ENCODE data around the gene GRIN2D.

The GRIN2D gene

DNA sequence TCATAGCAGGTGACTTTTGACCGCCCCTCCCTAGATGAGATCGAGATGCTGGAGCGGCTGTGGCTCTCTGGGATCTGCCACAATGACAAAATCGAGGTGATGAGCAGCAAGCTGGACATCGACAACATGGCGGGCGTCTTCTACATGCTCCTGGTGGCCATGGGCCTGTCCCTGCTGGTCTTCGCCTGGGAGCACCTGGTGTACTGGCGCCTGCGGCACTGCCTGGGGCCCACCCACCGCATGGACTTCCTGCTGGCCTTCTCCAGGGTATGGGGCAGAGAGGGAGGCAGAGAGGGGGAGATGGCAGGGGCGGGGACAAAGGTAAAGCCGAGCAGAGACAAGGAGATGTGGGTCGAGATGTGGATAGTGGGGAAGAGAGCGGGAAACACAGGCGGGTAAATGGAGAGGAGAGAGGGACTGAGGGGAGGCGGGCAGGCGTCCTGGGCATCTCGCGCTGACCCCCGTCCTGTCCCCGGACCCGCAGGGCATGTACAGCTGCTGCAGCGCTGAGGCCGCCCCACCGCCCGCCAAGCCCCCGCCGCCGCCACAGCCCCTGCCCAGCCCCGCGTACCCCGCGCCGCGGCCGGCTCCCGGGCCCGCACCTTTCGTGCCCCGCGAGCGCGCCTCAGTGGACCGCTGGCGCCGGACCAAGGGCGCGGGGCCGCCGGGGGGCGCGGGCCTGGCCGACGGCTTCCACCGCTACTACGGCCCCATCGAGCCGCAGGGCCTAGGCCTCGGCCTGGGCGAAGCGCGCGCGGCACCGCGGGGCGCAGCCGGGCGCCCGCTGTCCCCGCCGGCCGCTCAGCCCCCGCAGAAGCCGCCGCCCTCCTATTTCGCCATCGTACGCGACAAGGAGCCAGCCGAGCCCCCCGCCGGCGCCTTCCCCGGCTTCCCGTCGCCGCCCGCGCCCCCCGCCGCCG is 48.9 kb downstream of the GRIN2D start:
- no peak for DNase-seq (ENCODE audit: low read depth, low spot score)
- H3K36me3 ChIP-seq (ENCODE audit: insufficient read depth, low read length): peaks cover 6% of the 10 kb centered on the region

DNA sequence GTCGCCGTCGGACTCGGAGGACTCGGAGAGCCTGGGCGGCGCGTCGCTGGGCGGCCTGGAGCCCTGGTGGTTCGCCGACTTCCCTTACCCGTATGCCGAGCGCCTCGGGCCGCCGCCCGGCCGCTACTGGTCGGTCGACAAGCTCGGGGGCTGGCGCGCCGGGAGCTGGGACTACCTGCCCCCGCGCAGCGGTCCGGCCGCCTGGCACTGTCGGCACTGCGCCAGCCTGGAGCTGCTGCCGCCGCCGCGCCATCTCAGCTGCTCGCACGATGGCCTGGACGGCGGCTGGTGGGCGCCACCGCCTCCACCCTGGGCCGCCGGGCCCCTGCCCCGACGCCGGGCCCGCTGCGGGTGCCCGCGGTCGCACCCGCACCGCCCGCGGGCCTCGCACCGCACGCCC is 49.8 kb downstream of the GRIN2D start:
- TF ChIP-seq EZH2 (IDR thresholded peaks at IDR 0.05) (no peak), POLR2AphosphoS5 (IDR thresholded peaks at IDR 0.05; ENCODE audit: borderline replicate concordance, low read depth, low read length) (no peak), FOXP2 (optimal IDR thresholded peaks at IDR 0.05; ENCODE audit: control extremely low read depth, extremely low read length, insufficient read depth) (no peak)
- no peak overlapping the region for H3K9ac ChIP-seq (ENCODE audit: insufficient read length)
- H3K27ac ChIP-seq: no peak overlapping the region
- H3K4me3 ChIP-seq: no peak overlapping the region
- DNase-seq (ENCODE audit: low read depth, low spot score): no peak
- peaks cover 15% of the 10 kb centered on the region for H3K36me3 ChIP-seq (ENCODE audit: insufficient read depth, low read length)
- no peaks in the 10 kb centered on the region for H3K9me3 ChIP-seq (ENCODE audit: low read depth, low read length)

More for the DNA sequence above, 48.9 kb downstream of the GRIN2D start:
- H3K4me3 ChIP-seq: no peak overlapping the region
- H3K9ac ChIP-seq (ENCODE audit: insufficient read length): no peak overlapping the region
- no peak for TF ChIP-seq EZH2 (IDR thresholded peaks at IDR 0.05)
- TF ChIP-seq POLR2AphosphoS5 (IDR thresholded peaks at IDR 0.05; ENCODE audit: borderline replicate concordance, low read depth, low read length): no peak
- no peak for TF ChIP-seq FOXP2 (optimal IDR thresholded peaks at IDR 0.05; ENCODE audit: control extremely low read depth, extremely low read length, insufficient read depth)
- H3K9me3 ChIP-seq (ENCODE audit: low read depth, low read length): no peaks in the 10 kb centered on the region
- no peak overlapping the region for H3K27ac ChIP-seq
